ENCODE results near the gene OCLN.
"Not testable (repeated sequence)": the region's sequence is repeated elsewhere in the genome, so short reads cannot be mapped to it uniquely, and the experiment has no call there.

The OCLN gene

GRCh38 chr5:69510694-69511093 lies 18.1 kb downstream of the OCLN start:
- no peak overlapping the region for H3K27ac ChIP-seq (replicated peaks; ENCODE audit: low read length)
- DNase-seq (ENCODE audit: low spot score): no peak
- no peak overlapping the region for H3K9ac ChIP-seq (ENCODE audit: low read depth, low read length, poor library complexity)
- H3K4ac ChIP-seq (ENCODE audit: low read length): no peak overlapping the region
- H4K91ac ChIP-seq (ENCODE audit: low read depth, low read length, poor library complexity): no peak overlapping the region
- H3K14ac ChIP-seq (ENCODE audit: low read length): no peak overlapping the region
- H3K23ac ChIP-seq (ENCODE audit: low read depth, low read length, poor library complexity): no peak overlapping the region
- H2BK12ac ChIP-seq (ENCODE audit: low read length): no peak overlapping the region
- no CpG with 5 or more reads among the region's 2 CpGs for WGBS, 2 donors (ENCODE audit: extremely low coverage in 2 of 2, insufficient read length in 2 of 2, insufficient replicate concordance in 1 of 2)
- H3K18ac ChIP-seq (ENCODE audit: low read length): no peak overlapping the region
- no peak overlapping the region for H2BK120ac ChIP-seq (ENCODE audit: low read depth, low read length)
- no peak overlapping the region for H2AFZ ChIP-seq (ENCODE audit: low read length)
- no peak overlapping the region for H3K4me3 ChIP-seq (ENCODE audit: low read length in 2 of 2)
- no peak overlapping the region for H2BK5ac ChIP-seq (ENCODE audit: low read length)
- no peaks in the 10 kb centered on the region for H3K9me3 ChIP-seq (replicated peaks in 1 of 2; ENCODE audit: control insufficient read depth in 2 of 2, insufficient read depth in 1 of 2, low read depth in 1 of 2, low read length in 2 of 2)
- H2BK15ac ChIP-seq (ENCODE audit: low read length): no peak overlapping the region
- H3K4me2 ChIP-seq (ENCODE audit: insufficient read depth, low read length, poor library complexity, severe bottlenecking): no peak overlapping the region
- peaks cover 0 to 5% of the 10 kb centered on the region in 2 donors for H3K36me3 ChIP-seq (replicated peaks in 1 of 2; ENCODE audit: control insufficient read depth in 2 of 2, insufficient read depth in 2 of 2, low read length in 2 of 2)
- H3K27me3 ChIP-seq (ENCODE audit: control insufficient read depth in 3 of 3, insufficient read depth in 3 of 3, low read depth in 1 of 3, low read length in 3 of 3): no peaks in the 10 kb centered on the region
- H3K4me1 ChIP-seq (ENCODE audit: control insufficient read depth in 2 of 2, insufficient read depth in 1 of 2, low read depth in 1 of 2, low read length in 2 of 2): no peaks in the 10 kb centered on the region
- peaks cover 1% of the 10 kb centered on the region for H3K79me1 ChIP-seq (ENCODE audit: low read depth, low read length)
- no peak overlapping the region for H4K8ac ChIP-seq (ENCODE audit: low read depth, low read length)
- H2AK5ac ChIP-seq (ENCODE audit: low read depth, low read length): no peak overlapping the region

GRCh38 chr5:69512740-69513260 lies 20.2 kb downstream of the OCLN start:
- H3K27ac ChIP-seq (replicated peaks; ENCODE audit: low read length): no peak overlapping the region
- WGBS, 2 donors (ENCODE audit: extremely low coverage in 2 of 2, insufficient read length in 2 of 2, insufficient replicate concordance in 1 of 2): no CpG with 5 or more reads among the region's 2 CpGs
- H3K4me3 ChIP-seq (ENCODE audit: low read length in 2 of 2): no peak overlapping the region

DNA sequence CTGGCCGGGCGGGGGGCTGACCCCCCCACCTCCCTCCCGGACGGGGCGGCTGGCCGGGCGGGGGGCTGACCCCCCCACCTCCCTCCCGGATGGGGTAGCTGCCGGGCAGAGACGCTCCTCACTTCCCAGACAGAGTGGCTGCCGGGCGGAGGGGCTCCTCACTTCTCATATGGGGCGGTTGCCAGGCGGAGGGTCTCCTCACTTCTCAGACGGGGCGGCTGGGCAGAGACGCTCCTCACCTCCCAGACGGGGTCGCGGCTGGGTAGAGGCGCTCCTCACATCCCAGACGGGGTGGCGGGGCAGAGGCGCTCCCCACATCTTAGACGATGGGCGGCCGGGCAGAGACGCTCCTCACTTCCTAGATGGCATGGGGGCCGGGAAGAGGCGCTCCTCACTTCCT lies 23.0 kb downstream of the OCLN start:
- H2AK5ac ChIP-seq (ENCODE audit: low read depth, low read length); H3K4me2 ChIP-seq (ENCODE audit: insufficient read depth, low read length, poor library complexity, severe bottlenecking); H4K8ac ChIP-seq (ENCODE audit: low read depth, low read length); H3K9me3 ChIP-seq (replicated peaks in 1 of 2; ENCODE audit: control insufficient read depth in 2 of 2, insufficient read depth in 1 of 2, low read depth in 1 of 2, low read length in 2 of 2); DNase-seq (ENCODE audit: low spot score); H3K36me3 ChIP-seq (replicated peaks in 1 of 2; ENCODE audit: control insufficient read depth in 2 of 2, insufficient read depth in 2 of 2, low read length in 2 of 2); H3K9ac ChIP-seq (ENCODE audit: low read depth, low read length, poor library complexity); H3K4ac ChIP-seq (ENCODE audit: low read length); H3K27me3 ChIP-seq (ENCODE audit: control insufficient read depth in 3 of 3, insufficient read depth in 3 of 3, low read depth in 1 of 3, low read length in 3 of 3); H2BK15ac ChIP-seq (ENCODE audit: low read length); H3K23ac ChIP-seq (ENCODE audit: low read depth, low read length, poor library complexity); H2BK5ac ChIP-seq (ENCODE audit: low read length); H2BK12ac ChIP-seq (ENCODE audit: low read length); H3K4me1 ChIP-seq (ENCODE audit: control insufficient read depth in 2 of 2, insufficient read depth in 1 of 2, low read depth in 1 of 2, low read length in 2 of 2); H2AFZ ChIP-seq (ENCODE audit: low read length); H3K79me1 ChIP-seq (ENCODE audit: low read depth, low read length); H3K27ac ChIP-seq (replicated peaks; ENCODE audit: low read length); H3K18ac ChIP-seq (ENCODE audit: low read length); H2BK120ac ChIP-seq (ENCODE audit: low read depth, low read length); H3K4me3 ChIP-seq (ENCODE audit: low read length in 2 of 2); H4K91ac ChIP-seq (ENCODE audit: low read depth, low read length, poor library complexity); H3K14ac ChIP-seq (ENCODE audit: low read length): not testable (repeated sequence)
- WGBS, 2 donors (ENCODE audit: extremely low coverage in 2 of 2, insufficient read length in 2 of 2, insufficient replicate concordance in 1 of 2): no CpG with 5 or more reads among the region's 30 CpGs

More at GRCh38 chr5:69512740-69513260, 20.2 kb downstream of the OCLN start:
- no peak for DNase-seq (ENCODE audit: low spot score)
- Histone ChIP-seq H3K4ac (ENCODE audit: low read length) (no peak overlapping the region), H3K18ac (ENCODE audit: low read length) (no peak overlapping the region), H2BK12ac (ENCODE audit: low read length) (no peak overlapping the region), H3K27me3 (ENCODE audit: control insufficient read depth in 3 of 3, insufficient read depth in 3 of 3, low read depth in 1 of 3, low read length in 3 of 3) (no peaks in the 10 kb centered on the region), H3K36me3 (replicated peaks in 1 of 2; ENCODE audit: control insufficient read depth in 2 of 2, insufficient read depth in 2 of 2, low read length in 2 of 2) (peaks cover 0 to 5% of the 10 kb centered on the region in 2 donors), H3K79me1 (ENCODE audit: low read depth, low read length) (peaks cover 1% of the 10 kb centered on the region), H2BK120ac (ENCODE audit: low read depth, low read length) (no peak overlapping the region), H2BK5ac (ENCODE audit: low read length) (no peak overlapping the region), H3K4me2 (ENCODE audit: insufficient read depth, low read length, poor library complexity, severe bottlenecking) (no peak overlapping the region), H4K8ac (ENCODE audit: low read depth, low read length) (no peak overlapping the region), H3K23ac (ENCODE audit: low read depth, low read length, poor library complexity) (no peak overlapping the region), H4K91ac (ENCODE audit: low read depth, low read length, poor library complexity) (no peak overlapping the region), H3K9me3 (replicated peaks in 1 of 2; ENCODE audit: control insufficient read depth in 2 of 2, insufficient read depth in 1 of 2, low read depth in 1 of 2, low read length in 2 of 2) (no peaks in the 10 kb centered on the region), H2BK15ac (ENCODE audit: low read length) (no peak overlapping the region), H2AK5ac (ENCODE audit: low read depth, low read length) (no peak overlapping the region), H2AFZ (ENCODE audit: low read length) (no peak overlapping the region), H3K9ac (ENCODE audit: low read depth, low read length, poor library complexity) (no peak overlapping the region), H3K14ac (ENCODE audit: low read length) (no peak overlapping the region), H3K4me1 (ENCODE audit: control insufficient read depth in 2 of 2, insufficient read depth in 1 of 2, low read depth in 1 of 2, low read length in 2 of 2) (no peaks in the 10 kb centered on the region)

DNA sequence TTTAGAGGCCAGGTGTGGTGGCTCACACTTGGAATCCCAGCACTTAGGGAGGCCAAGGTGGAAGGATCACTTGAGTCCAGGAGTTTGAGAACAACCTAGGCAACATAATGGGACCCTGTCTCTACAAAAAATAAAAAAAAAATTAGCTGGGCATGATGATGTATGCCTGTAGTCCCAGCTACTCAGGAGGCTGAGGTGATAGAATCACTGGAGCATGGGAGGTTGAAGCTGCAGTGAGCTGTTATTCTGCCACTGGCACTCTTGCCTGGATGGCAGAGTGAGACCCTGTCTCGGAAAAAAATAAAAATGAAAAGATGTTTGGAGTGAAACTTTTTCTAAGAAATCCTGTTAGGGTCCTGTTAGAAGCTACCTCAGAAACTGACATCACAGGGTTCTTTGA lies 24.2 kb downstream of the OCLN start:
- H3K79me1 ChIP-seq (ENCODE audit: low read depth, low read length): peaks cover 1% of the 10 kb centered on the region
- no peak overlapping the region for H2AFZ ChIP-seq (ENCODE audit: low read length)
- no peak overlapping the region for H4K8ac ChIP-seq (ENCODE audit: low read depth, low read length)
- no peak overlapping the region for H2BK5ac ChIP-seq (ENCODE audit: low read length)
- no peak overlapping the region for H3K4me2 ChIP-seq (ENCODE audit: insufficient read depth, low read length, poor library complexity, severe bottlenecking)
- no peak overlapping the region for H3K4me3 ChIP-seq (ENCODE audit: low read length in 2 of 2)
- no peak overlapping the region for H3K23ac ChIP-seq (ENCODE audit: low read depth, low read length, poor library complexity)
- H3K9ac ChIP-seq (ENCODE audit: low read depth, low read length, poor library complexity): no peak overlapping the region
- H2AK5ac ChIP-seq (ENCODE audit: low read depth, low read length): no peak overlapping the region
- H3K9me3 ChIP-seq (replicated peaks in 1 of 2; ENCODE audit: control insufficient read depth in 2 of 2, insufficient read depth in 1 of 2, low read depth in 1 of 2, low read length in 2 of 2): no peaks in the 10 kb centered on the region
- H2BK15ac ChIP-seq (ENCODE audit: low read length): no peak overlapping the region
- no peaks in the 10 kb centered on the region for H3K36me3 ChIP-seq (replicated peaks in 1 of 2; ENCODE audit: control insufficient read depth in 2 of 2, insufficient read depth in 2 of 2, low read length in 2 of 2)
- H3K27me3 ChIP-seq (ENCODE audit: control insufficient read depth in 3 of 3, insufficient read depth in 3 of 3, low read depth in 1 of 3, low read length in 3 of 3): no peaks in the 10 kb centered on the region
- no peak overlapping the region for H3K4ac ChIP-seq (ENCODE audit: low read length)
- H3K27ac ChIP-seq (replicated peaks; ENCODE audit: low read length): no peak overlapping the region
- no CpG with 5 or more reads among the region's 1 CpG for WGBS, 2 donors (ENCODE audit: extremely low coverage in 2 of 2, insufficient read length in 2 of 2, insufficient replicate concordance in 1 of 2)
- no peak overlapping the region for H3K18ac ChIP-seq (ENCODE audit: low read length)
- H3K4me1 ChIP-seq (ENCODE audit: control insufficient read depth in 2 of 2, insufficient read depth in 1 of 2, low read depth in 1 of 2, low read length in 2 of 2): no peaks in the 10 kb centered on the region
- no peak overlapping the region for H4K91ac ChIP-seq (ENCODE audit: low read depth, low read length, poor library complexity)
- no peak overlapping the region for H2BK120ac ChIP-seq (ENCODE audit: low read depth, low read length)
- no peak overlapping the region for H3K14ac ChIP-seq (ENCODE audit: low read length)
- no peak for DNase-seq (ENCODE audit: low spot score)
- no peak overlapping the region for H2BK12ac ChIP-seq (ENCODE audit: low read length)

Data from neuronal stem cell (in vitro differentiated cells).